Left cardiac atrium (tissue), 4 donors: Measurements from ENCODE around the gene DSC3. TPM values are rescaled to one million over a fixed set of nuclear protein-coding genes. Genes with fewer than 3 reads are reported as not detected.
"Not testable (repeated sequence)": the region's sequence is repeated elsewhere in the genome, so short reads cannot be mapped to it uniquely, and the experiment has no call there.

ENCODE experiments used
- ATAC-seq, 2 donors: fragments of 200-7000 bp; cut with Tn5 transposase; one replicate each; pipeline ENCODE4 v1.9.1; 2020; ENCODE audit warnings: mild to moderate bottlenecking in 2 of 2, moderate library complexity in 2 of 2
- DNase-seq: peaks from one replicate; pipeline ENCODE4 v3.0.0-alpha.2; 2020
- intact Hi-C, 2 donors: fragments of 100-400 bp; cut with DNase I; formaldehyde crosslinking; loops; one replicate each; pipeline versions ENCODE4 v1.14.1 to v1.15.1; 2022 to 2023
- total RNA-seq, 2 donors: library from RNA; stranded (reverse); fragmentation: NEBNext Ultra II Directional; extraction: Animal tissue kit (Norgen Biotek cat#: 25700); gene quantifications; one replicate each; pipeline ENCODE4 v1.2.1, GENCODE V29; 2021
- donor health status: DM: no; HTN: yes; CAD: no.
- donor health status: DM: no; HTN: yes; CAD: no; lungs with severe emphysema.
- donor health status: DM: yes; HTN: yes; CAD: no.
- donor health status: Dilated cardiomyopathy.

DSC3 gene
- total RNA-seq, 2 donors from 2014 or later: 0.86 to 1.0 TPM

DNA sequence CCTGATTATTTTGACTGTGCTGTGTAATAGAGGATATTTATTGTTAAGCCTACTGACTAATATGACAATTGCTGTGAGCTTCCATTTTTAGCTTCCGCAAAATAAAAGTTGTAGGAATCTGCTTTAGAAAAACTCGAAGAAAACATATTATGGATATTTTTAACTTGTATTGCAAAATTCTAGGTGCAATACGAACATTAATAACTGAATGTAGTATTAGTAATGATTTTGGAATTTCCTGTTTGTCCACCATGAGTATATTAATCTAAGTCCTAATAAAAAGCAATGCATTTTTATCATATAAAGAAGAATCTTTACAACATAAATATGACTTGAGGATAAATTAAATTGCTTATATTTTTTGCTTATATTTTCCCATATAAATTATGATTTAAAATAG lies 2.4 kb upstream of the DSC3 start:
- intact Hi-C loops: no loop called here
- DNase-seq: no peak
- no peak for ATAC-seq

DNA sequence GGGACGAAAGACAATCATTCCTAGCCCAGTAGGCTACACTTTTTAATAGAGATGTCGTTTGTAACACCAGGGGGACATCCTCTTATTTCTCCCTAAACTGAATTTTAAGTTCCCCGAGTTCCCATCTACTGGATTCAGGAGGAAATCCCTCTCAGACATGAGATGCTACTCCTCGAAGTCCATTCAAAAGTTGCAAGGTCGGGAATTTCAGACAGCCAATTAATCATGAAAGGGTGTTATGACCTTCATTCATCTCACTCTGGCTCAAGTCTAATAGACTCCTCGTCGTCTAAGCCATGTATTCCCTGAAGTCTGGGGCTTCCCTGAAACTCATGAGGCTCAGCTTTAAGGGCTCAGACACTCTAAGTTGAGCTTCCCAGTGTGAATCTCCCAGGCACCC lies 1.2 kb upstream of the DSC3 start:
- DNase-seq: no peak
- no peak for ATAC-seq
- intact Hi-C loops: no loop called here

DNA sequence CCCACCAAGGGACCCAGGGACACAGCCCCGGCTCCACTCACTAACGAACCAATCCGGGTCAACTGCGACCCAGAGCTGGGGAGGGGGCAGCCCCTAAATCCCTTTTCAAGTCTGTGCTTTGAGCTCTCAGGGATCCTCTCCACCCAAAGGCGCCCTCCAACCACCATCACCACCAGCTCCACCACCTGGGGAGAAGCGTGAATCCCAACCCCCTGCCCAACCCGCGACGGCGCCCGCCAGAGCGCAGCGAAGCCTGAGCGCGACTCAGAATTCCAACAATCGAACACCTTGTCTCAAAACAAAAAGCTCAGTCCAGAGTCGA lies 497 bp downstream of the DSC3 start:
- DNase-seq (no peak), ATAC-seq (peak; percentile 16 to 43)
- intact Hi-C loops: no loop called here

DNA sequence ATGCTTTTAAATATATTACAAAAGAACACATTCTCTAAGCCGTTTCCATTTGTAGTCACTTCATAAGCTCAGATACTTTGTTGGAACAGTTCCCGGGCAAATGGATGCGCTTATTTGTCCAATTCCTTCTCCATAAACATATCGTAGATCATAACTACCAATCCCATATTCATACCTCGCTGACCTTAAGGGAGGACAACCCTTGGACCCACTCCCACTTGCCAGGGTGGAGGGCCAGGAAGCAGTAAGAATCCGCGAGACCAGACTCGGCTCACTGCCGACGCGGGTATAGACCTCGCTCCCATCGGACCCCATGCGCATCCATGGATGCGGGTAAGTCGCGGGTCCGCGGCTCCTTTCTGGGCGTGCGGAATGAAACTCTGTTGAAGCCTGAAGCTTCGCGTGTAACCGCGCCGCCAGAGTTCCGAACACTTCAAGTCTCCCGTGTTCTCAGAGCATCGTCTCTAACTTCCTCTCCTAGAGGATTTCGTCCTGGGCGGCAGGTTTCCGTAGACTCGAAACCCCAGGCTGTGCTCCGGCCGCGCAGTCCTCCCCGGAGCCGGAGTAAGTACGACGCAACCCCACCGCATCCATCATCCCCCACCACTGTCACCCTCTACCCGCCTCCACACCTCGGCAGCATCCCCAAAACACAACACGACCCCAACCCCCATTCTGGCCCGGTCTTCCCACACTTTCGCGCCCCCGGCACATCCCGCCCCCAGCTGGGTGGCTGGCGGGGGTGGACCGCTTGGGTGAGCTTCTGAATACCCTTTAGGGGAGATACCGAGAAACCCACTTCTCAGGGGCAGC lies 1.1 kb downstream of the DSC3 start:
- intact Hi-C loops: no loop called here
- ATAC-seq (peak; percentile 39 to 54), DNase-seq (no peak)

DNA sequence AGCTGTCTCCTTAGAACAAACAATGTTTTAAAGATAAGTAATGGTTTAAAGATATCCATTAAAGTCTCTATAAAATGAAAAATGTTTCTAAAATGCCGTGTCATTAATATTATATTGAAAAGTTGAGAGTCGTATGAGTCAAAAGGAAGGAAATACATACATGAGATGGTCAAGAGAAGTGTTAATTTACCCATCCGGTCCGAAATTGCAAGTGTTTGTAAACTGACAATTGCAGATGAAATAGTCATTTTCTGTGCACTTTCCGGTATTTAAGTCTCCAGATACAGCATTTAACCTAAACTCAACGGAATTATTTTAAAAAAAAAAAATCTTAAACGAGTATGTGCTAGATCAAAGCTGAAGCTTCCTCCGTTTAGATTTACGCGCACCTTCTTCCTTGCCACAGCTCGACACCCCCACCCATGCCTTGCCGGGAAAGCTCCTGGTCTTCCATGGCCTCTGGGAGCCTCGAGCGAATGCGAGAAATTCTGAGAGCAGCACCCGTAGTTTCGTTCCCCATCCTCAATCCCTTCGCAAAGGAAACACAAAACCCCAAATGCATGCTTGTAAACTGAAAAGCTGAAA lies 1.8 kb downstream of the DSC3 start:
- intact Hi-C loops: no loop called here
- DNase-seq: no peak
- no peak for ATAC-seq

DNA sequence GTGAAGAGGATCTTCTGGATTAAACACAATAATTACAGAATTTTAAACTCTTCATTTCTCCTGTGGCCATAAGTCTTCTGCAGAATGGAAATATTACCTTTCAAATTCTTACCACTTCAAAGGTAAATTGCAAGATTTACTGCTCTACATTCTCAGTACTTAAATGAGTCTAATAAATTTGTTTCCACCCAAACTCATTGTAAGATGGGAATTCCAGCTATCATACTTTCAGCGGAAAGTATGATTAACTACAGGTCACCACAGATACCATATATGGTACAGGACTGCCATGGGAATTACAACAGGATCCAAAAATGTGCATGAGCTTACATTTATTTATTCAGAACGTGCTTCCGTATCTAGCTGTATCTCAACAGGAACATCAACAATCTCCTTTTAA lies 3.1 kb downstream of the DSC3 start:
- intact Hi-C loops: no loop called here
- ATAC-seq (no peak), DNase-seq (no peak)

DNA sequence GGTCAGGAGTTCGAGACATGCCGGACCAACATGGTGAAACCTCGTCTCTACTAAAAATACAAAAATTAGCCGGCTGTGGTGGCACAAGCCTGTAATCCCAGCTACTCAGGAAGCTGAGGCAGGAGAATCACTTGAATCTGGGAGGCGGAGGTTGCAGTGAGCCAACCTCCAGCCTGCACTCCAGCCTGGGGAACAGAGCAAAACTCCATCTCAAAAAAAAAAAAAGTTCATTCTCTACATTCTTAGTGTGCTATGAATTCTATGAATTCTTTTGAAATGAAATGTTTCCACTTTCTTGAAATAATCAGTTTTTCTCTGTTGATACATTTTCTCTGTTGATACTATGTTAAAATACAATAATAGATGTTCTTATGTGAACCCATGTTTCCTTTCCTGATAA lies 4.9 kb downstream of the DSC3 start:
- DNase-seq, intact Hi-C loops, ATAC-seq: not testable (repeated sequence)

DNA sequence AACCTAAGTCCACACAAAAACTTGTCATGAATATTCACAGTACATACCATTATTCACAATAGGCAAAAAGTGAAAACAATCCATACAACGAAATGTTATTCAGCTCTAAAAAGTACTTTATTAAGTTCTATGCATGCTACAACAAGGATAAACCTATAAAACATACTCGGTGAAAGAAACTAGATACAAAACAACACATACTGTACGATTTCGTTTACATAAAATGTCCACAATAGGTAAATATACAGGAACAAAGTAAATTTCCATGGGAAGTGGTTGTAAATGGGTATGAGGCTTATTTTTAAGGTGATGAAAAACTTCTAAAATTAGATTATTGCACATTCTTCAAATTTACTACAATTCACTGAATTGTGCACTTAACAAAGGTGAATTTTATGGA lies 8.0 kb downstream of the DSC3 start:
- ATAC-seq: no peak
- intact Hi-C loops: no loop called here
- no peak for DNase-seq

DNA sequence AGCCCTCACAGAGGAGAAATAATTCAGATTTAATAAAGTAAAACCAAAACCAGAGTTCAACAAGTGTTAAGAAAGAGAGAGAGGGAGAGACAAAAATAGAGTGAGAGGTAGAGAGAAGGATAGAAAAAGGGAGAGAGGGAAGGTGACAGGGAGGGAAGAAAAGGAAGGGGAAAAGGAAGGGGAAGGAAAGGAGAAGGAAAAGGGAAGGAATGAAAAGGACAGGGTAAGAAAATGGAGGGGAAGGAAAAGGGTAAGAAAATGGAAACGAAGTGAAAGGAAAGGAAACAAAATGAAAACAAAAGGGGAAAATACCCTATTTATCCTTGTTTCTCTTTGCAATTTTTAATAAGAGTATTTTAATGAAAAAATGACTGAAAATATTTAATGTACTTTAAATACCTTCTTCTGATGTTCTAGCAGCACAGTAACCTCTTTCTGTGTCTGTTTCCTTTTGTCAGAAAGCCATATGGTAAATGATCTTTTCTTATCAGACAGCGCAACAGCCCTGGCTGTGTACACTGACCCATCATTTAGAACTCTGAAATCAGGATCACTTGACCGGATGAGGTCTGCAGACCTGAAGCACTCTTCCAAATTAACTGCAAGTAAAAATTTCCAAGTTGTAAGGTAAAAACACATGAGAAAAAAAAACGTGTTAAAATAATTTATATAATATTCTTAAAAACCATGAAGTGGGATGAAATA lies 11.8 kb downstream of the DSC3 start:
- ATAC-seq: no peak
- DNase-seq: no peak
- intact Hi-C loops: no loop called here

DNA sequence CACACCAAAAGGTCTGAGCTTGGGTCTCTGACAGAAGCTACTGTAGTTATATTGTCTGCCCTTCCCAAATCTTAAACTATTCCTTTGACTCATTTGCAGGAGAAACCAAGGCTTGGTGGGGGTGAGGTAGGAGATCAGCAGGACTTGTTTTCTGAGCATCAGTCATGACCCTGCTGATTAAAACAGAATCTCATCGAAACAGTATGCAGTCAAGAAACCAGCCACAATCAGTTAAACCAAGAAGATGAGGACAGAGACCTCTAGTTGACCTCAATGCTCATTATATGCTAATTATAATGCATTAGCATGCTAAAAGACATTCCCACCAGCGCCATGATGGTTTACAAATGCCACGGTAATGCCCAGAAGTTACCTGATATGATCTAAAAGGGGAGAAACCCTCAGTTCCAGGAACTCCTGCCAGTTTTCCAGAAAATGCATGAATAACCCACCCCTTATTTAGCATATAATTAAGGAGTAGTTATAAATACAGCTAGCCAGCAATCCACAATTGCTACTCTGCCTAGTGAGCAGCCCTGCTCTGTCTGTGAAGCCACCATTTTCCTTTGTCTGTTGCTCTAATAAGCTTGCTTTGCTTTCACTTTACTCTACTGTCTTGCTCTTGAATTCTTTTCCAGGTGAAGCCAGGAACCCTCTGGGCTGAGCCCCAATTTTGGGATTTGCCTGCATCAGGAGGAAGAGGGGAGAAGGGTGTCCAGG lies 26.7 kb downstream of the DSC3 start:
- intact Hi-C loops: no loop called here
- no peak for ATAC-seq
- no peak for DNase-seq

DNA sequence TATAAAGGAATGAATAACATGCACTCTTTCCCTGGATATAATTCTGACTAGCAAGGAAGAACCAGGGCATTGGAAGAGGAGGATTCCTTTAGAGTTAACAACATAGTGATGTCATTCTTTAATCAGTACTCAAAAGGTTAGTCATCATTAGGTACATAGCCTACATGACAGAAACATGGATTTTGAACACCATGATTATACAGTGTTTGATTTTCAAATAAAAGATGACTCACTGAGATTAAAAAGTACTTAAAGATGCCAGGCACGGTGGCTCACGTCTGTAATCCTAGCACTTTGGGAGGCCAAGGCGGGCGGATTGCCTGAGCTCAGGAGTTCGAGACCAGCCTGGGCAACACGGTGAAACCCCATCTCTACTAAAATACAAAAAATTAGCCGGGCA lies 31.1 kb downstream of the DSC3 start:
- DNase-seq, intact Hi-C loops: not testable (repeated sequence)
- peak in 1 of 2 donors; percentile 64 for ATAC-seq

DNA sequence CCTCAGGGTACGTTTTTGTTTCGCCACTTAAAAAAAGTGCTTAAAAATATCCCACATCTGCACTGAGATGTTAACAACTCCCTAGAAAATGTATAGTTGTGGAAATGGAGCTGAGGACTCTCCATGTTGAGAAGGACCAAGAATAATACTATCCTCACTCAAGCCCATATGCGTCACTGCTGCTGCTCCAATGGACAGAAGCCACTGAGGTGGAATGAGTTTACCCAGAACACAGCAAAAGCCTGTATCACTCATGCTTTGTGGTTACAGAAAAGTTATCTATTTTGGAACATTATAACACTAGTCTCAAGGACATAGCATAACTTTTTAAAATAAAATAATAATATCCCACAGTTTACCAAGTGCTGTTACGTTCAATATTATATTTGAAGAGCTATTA lies 31.9 kb downstream of the DSC3 start:
- ATAC-seq (no peak), DNase-seq (no peak)
- intact Hi-C loops: no loop called here

DNA sequence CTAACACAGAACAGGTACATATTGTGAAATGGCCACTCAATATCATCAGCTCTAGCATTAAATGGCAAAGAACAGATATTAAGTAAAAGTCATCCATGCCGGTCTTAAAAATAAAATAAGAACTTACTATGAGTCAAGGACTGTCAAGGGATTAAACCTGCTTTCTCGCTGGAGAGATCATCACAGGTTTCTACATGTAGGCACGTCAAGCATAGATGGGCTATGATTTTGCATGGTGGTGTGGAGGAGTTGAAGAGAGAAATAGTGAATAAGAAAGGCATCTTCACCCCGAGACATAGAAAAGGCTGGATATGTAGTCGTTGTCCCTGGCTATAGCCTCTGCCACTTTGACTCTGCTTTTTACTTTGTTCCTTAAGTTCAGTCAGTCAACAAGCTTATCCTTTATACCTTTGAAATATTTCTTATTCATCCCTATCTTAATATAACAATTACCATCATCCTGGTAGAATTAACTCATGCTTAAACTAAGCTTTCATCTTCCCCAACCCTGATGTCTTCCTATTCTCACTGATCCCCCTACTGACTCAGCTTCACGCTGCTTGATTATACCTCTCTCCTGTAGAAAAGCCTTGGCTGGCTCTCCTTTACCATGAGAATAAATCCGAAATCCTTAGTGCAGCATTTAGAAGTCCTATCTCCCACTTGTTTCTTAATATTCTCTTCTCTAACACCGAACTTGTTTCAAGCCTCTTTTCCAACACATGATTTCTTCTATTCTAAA lies 42.5 kb downstream of the DSC3 start:
- DNase-seq (no peak), ATAC-seq (no peak)
- intact Hi-C loops: loop anchor here in 1 of 2 donors (10.0 kb wide), 1 partner anchor 515 kb away; no protein-coding TSS in a partner anchor

DNA sequence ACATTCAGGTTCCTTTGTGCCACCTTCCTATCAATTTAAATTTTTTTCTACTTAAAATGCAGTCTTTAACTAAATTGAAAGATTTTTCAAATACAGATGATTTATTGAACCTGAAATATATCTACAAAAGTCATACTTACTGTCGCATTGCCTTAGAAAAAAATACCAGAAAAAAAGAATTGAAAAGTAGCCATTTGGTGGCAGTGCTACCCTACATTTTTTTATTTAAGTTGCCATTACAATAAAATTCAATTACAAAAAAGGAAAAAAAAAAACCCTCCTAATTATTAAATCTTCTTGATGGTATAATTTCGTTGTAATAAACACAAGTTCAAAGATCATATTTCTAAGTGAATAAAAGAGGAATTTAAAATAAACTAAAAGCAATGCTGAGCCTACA lies 43.4 kb downstream of the DSC3 start:
- intact Hi-C loops: no loop called here
- DNase-seq: no peak
- no peak for ATAC-seq

DNA sequence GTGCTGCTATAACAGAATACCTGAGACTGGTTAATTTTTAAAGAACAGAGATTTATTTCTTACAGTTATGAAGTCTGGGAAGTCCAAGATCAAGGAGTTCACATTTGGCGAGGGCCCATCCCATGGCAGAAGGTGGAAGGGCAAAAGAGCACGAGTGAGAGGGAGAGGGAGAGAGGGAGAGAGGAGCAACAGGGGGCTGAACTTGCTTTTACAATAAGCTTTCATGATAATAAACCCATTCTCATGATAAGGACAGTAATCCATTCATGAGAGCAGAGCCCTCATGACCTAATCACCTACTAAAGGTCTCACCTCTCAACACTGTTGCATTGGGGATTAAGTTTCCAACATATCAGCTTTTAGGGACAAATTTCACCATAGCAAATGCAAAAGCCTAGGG lies 45.3 kb downstream of the DSC3 start:
- ATAC-seq: no peak

DNA sequence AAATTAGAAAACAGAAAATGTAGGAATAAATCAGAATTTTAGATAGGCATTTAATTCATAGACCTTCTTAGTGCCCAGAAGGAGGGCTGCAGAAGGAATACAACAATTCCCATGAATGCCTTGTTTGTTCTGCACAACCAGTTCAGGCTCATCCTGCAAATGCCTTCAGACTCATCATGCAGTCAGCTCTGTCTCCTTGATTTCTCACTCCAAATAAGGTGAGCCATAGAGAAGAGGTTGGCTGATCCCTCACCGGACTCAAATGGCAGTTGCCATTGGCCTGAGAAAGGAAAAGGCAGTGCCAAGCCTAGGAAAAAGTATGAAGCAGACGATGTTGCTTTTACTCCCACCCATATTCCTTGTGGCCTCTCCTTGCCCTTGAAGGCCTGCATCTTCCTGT lies 50.3 kb downstream of the DSC3 start:
- ATAC-seq: no peak
- DNase-seq: no peak
- intact Hi-C loops: no loop called here

More for the DNA sequence above, 45.3 kb downstream of the DSC3 start:
- intact Hi-C loops: no loop called here
- DNase-seq: no peak

DNA sequence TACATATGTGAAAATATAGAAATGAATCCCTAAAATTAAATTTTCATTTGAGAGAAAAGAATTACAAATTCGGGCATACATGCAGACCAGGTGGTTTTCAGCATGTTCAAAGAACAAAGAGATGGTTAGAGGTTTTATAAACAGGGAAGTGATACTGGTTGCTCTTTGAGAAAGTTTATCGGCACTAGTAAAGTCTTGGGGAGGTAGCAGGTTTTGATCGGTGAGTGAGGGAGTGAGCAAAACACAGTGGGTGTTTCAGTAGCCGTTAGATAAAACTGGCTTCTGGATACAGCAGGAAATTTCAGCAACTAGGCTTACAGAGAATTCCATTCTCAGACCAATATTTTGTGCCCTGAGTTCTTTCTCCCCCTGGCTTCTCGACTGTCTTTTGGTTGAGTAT lies 51.1 kb downstream of the DSC3 start:
- intact Hi-C loops: no loop called here
- DNase-seq (no peak), ATAC-seq (no peak)

DNA sequence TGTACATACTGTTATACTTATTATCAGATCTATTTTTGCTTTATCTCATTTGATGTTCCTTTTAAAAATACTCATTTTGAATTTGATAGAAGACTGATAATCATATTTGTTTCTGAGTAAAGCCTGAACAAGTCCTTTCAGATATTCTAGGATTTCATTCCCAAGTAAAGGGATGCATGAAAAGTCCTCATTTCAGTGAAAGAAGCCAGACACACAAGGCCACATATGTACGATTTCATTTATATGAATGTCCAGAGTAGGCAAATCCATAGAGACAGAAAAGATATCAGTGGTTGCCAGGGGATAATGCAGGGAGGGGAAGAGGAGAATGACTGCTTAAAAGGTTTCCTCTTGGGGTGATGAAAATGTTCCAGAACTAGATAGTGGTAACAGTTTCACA lies 53.4 kb downstream of the DSC3 start:
- ATAC-seq: no peak
- no peak for DNase-seq
- intact Hi-C loops: no loop called here

DNA sequence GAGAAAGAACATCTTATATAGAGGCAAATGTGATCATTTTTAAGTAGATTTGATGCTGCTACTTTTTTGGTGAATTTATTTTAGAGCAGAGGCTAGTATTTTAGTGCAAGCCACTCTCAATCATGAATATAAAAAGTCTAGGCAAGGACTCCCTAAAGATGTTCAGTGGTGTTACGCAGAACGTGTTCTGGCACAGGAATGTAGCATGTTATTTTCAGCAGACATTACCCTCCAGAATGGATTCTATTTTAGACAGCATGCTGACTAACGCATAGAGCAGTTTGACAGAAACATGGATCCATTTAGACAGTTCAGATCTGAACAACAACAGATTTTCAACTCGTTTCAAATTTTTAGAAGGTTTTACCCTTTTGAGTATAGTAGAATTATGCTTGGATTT lies 54.1 kb downstream of the DSC3 start:
- ATAC-seq: peak in 1 of 2 donors; percentile 24
- intact Hi-C loops: no loop called here
- DNase-seq: no peak
